Natural killer cell (primary cell): ENCODE data around the gene ARMC9. TPM values are rescaled to one million over a fixed set of nuclear protein-coding genes. Genes with fewer than 3 reads are reported as not detected.

Source experiments
- ATAC-seq, 3 donors: fragments of 150-1000 bp in 2 of 3; fragments of 200-7000 bp in 1 of 3; cut with Tn5 transposase; 1 replicate in 1 of 3; 2 replicates in 2 of 3; pipeline ENCODE4 v1.10.0; 2021; ENCODE audit warnings: mild to moderate bottlenecking in 2 of 3, moderate library complexity in 2 of 3
- DNase-seq, 2 donors: peaks; one replicate each; pipeline versions ENCODE4 v3.0.0 to v3.0.0-alpha.2; 2013 to 2021; ENCODE audit warnings: mixed read lengths in 1 of 2
- H3K27ac ChIP-seq: one replicate; pipeline ENCODE4 v1.5.1; 2013; ENCODE audit warnings: mild to moderate bottlenecking, low read length
- H3K27me3 ChIP-seq: one replicate; pipeline ENCODE4 v1.6.1; 2013; ENCODE audit warnings: low read length; ENCODE audit not compliant: control insufficient read depth, insufficient read depth
- H3K36me3 ChIP-seq: one replicate; pipeline ENCODE4 v1.6.1; 2013; ENCODE audit warnings: low read length; ENCODE audit not compliant: control insufficient read depth, insufficient read depth
- H3K4me1 ChIP-seq: one replicate; pipeline ENCODE4 v1.6.1; 2013; ENCODE audit warnings: low read length; ENCODE audit not compliant: control insufficient read depth, insufficient read depth
- H3K4me3 ChIP-seq: one replicate; pipeline ENCODE4 v1.5.1; 2013; ENCODE audit warnings: low read length
- H3K9me3 ChIP-seq: one replicate; pipeline ENCODE4 v1.6.1; 2013; ENCODE audit warnings: low read length; ENCODE audit not compliant: control insufficient read depth, insufficient read depth
- H3K27ac Mint-ChIP-seq, 2 donors: one replicate each; pipeline ENCODE4 v1.8.0; 2022; ENCODE audit warnings: mild to moderate bottlenecking in 2 of 2, mixed read lengths in 2 of 2, moderate library complexity in 1 of 2
- H3K27me3 Mint-ChIP-seq, 2 donors: one replicate each; pipeline ENCODE4 v1.8.0; 2022; ENCODE audit warnings: low read depth in 2 of 2, mixed read lengths in 2 of 2
- H3K36me3 Mint-ChIP-seq: one replicate; pipeline ENCODE4 v1.8.0; 2022; ENCODE audit warnings: mixed read lengths
- H3K4me1 Mint-ChIP-seq, 2 donors: one replicate each; pipeline ENCODE4 v1.8.0; 2022; ENCODE audit warnings: mixed read lengths in 2 of 2
- H3K4me3 Mint-ChIP-seq: one replicate; pipeline ENCODE4 v1.8.0; 2022; ENCODE audit warnings: mild to moderate bottlenecking, moderate library complexity, mixed read lengths
- H3K9me3 Mint-ChIP-seq, 2 donors: one replicate each; pipeline ENCODE4 v1.8.0; 2022; ENCODE audit warnings: mixed read lengths in 2 of 2
- CTCF ChIP-seq: fragments of 200-600 bp; IDR thresholded peaks from one replicate; pipeline ENCODE4 v1.8.0; 2022; ENCODE audit warnings: antibody characterized with exemption
- WGBS: methylation state at CpG from one replicate; pipeline ENCODE4 v1.1.7; 2013; ENCODE audit warnings: missing lambda C conversion rate; ENCODE audit not compliant: insufficient coverage; 5-methylcytosine and 5-hydroxymethylcytosine counted together
- intact Hi-C: fragments of 100-400 bp; cut with micrococcal nuclease; formaldehyde crosslinking; loops from one replicate; pipeline ENCODE4 v1.14.2; 2022
- total RNA-seq, 4 donors: library from RNA; stranded (reverse); fragments of 120-200 nt in 1 of 4; gene quantifications; one replicate each; pipeline versions ENCODE4 v1.2.3 to v1.2.4, GENCODE V29; 2013 to 2022

ARMC9 gene
- total RNA-seq, 3 donors from 2014 or later (not counting 1 experiment from before 2014, with no cell fraction given): 1.2 to 2.3 (median 2.0) TPM

DNA sequence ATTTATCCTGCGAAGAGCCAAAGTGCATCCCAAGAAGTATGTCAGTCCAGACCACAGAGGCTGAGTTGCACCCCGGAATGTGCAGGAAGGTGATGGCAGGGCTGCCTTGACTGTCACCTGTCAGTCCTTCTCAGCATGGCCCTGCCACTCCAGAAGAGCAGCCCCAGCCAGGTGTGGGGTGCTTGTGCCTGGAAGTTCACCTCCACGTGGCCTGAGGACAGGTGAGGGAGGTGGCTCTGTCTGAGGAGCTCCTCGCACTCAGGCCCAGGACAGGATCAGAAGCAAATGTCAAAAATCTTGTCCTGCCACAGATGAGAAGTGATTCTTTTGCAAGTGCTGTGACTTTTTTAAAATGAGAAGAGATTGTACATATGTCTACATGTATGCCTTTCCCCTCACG is 165.6 kb downstream of the ARMC9 start:
- no peaks in the 10 kb centered on the region for H3K9me3 ChIP-seq
- H3K4me3 ChIP-seq: no peak overlapping the region
- 93% methylated on average over 5 of the region's 5 CpGs for WGBS
- intact Hi-C loops: loop anchor here (5.0 kb wide), 1 partner anchor 48 kb away; no protein-coding TSS in a partner anchor
- Mint-ChIP-seq H3K9me3 (no peaks in the 10 kb centered on the region), H3K4me1 (peaks cover 27 to 33% of the 10 kb centered on the region in 2 donors), H3K27me3 (no peaks in the 10 kb centered on the region), H3K4me3 (no peak overlapping the region), H3K27ac (no peak overlapping the region), H3K36me3 (no peaks in the 10 kb centered on the region)
- no peaks in the 10 kb centered on the region for H3K27me3 ChIP-seq
- no peak for TF ChIP-seq CTCF
- H3K27ac ChIP-seq: no peak overlapping the region
- no peak for DNase-seq
- H3K36me3 ChIP-seq: no peaks in the 10 kb centered on the region
- peaks cover 35% of the 10 kb centered on the region for H3K4me1 ChIP-seq
- no peak for ATAC-seq

- Histone ChIP-seq H3K9me3 (no peaks in the 10 kb centered on the region), H3K27me3 (no peaks in the 10 kb centered on the region), H3K27ac (no peak overlapping the region), H3K4me3 (no peak overlapping the region), H3K36me3 (no peaks in the 10 kb centered on the region), H3K4me1 (peaks cover 35% of the 10 kb centered on the region)
- Mint-ChIP-seq H3K4me3 (no peak overlapping the region), H3K27me3 (no peaks in the 10 kb centered on the region), H3K4me1 (peaks cover 27 to 33% of the 10 kb centered on the region in 2 donors), H3K9me3 (no peaks in the 10 kb centered on the region), H3K36me3 (no peaks in the 10 kb centered on the region), H3K27ac (no peak overlapping the region)
- no peak for TF ChIP-seq CTCF
- intact Hi-C loops: loop anchor here (5.0 kb wide), 1 partner anchor 47 kb away; no protein-coding TSS in a partner anchor
- 76% methylated on average over 22 of the region's 22 CpGs for WGBS
- DNase-seq (no peak), ATAC-seq (no peak)
Observed at GRCh38 chr2:231364961-231365810, 166.8 kb downstream of the ARMC9 start.

- Histone ChIP-seq H3K36me3 (no peaks in the 10 kb centered on the region), H3K27ac (no peak overlapping the region), H3K27me3 (no peaks in the 10 kb centered on the region), H3K9me3 (no peaks in the 10 kb centered on the region), H3K4me1 (peaks cover 26% of the 10 kb centered on the region), H3K4me3 (no peak overlapping the region)
- Mint-ChIP-seq H3K36me3 (no peaks in the 10 kb centered on the region), H3K27ac (no peak overlapping the region), H3K4me1 (peaks cover 19 to 20% of the 10 kb centered on the region in 2 donors), H3K9me3 (no peaks in the 10 kb centered on the region), H3K4me3 (no peak overlapping the region), H3K27me3 (no peaks in the 10 kb centered on the region)
- DNase-seq: no peak
- WGBS: 95% methylated on average over 8 of the region's 8 CpGs
- intact Hi-C loops: no loop called here
- TF ChIP-seq CTCF: no peak
- ATAC-seq: no peak
Observed at GRCh38 chr2:231367178-231367577, 168.7 kb downstream of the ARMC9 start.
